Sigmoid colon (tissue), 7 donors: ENCODE data around the gene PCDHAC1. TPM values are rescaled to one million over a fixed set of nuclear protein-coding genes. Genes with fewer than 3 reads are reported as not detected.

ENCODE experiments used
- DNase-seq: peaks from one replicate; pipeline ENCODE4 v3.0.0-alpha.2; 2019
- H3K27ac ChIP-seq, 4 donors: fragments of 200-600 bp; sonication (generic); one replicate each; pipeline ENCODE4 v1.5.1; 2016 to 2019; ENCODE audit warnings: mild to moderate bottlenecking in 1 of 4
- H3K27me3 ChIP-seq, 3 donors: fragments of 200-600 bp; sonication (generic); one replicate each; pipeline ENCODE4 v1.5.1; 2019; ENCODE audit warnings: mild to moderate bottlenecking in 1 of 3
- H3K36me3 ChIP-seq, 4 donors: fragments of 200-600 bp; sonication (generic); one replicate each; pipeline ENCODE4 v1.5.1; 2016 to 2019
- H3K4me1 ChIP-seq, 4 donors: fragments of 200-600 bp; sonication (generic); one replicate each; pipeline ENCODE4 v1.5.1; 2017 to 2019
- H3K4me3 ChIP-seq, 4 donors: fragments of 200-600 bp; sonication (generic); one replicate each; pipeline ENCODE4 v1.5.1; 2017 to 2019; ENCODE audit warnings: mild to moderate bottlenecking in 2 of 4, moderate library complexity in 1 of 4
- H3K9me3 ChIP-seq, 4 donors: fragments of 200-600 bp in 3 of 4; sonication (generic) in 3 of 4; one replicate each; pipeline versions ENCODE4 v1.5.1 to v1.6.1; 2013 to 2019
- CTCF ChIP-seq, 4 experiments: fragments of 450-650 bp in 3 of 4; fragments of 200-600 bp in 1 of 4; IDR thresholded peaks; one replicate each; pipeline ENCODE4 v1.5.1; 2016 to 2019; ENCODE audit warnings: antibody characterized with exemption in 4 of 4, mild to moderate bottlenecking in 3 of 4, moderate library complexity in 2 of 4
- EP300 ChIP-seq, 4 donors: sonication (generic); formaldehyde crosslinking; IDR thresholded peaks; one replicate each; pipeline ENCODE4 v1.6.1; 2017; ENCODE audit warnings: antibody characterized with exemption in 4 of 4
- POLR2A ChIP-seq, 2 donors: fragments of 450-650 bp; IDR thresholded peaks; one replicate each; pipeline ENCODE4 v1.6.1; 2016; ENCODE audit warnings: antibody characterized with exemption in 2 of 2, mild to moderate bottlenecking in 2 of 2, moderate library complexity in 2 of 2
- POLR2AphosphoS5 ChIP-seq, 4 donors: sonication (generic); formaldehyde crosslinking; IDR thresholded peaks; one replicate each; pipeline ENCODE4 v1.6.1; 2017; ENCODE audit warnings: antibody characterized with exemption in 4 of 4
- WGBS, 2 donors: extraction: QIAGEN DNeasy Blood & Tissue Kit; methylation state at CpG; one replicate each; pipeline ENCODE4 v1.1.7; 2013; 5-methylcytosine and 5-hydroxymethylcytosine counted together
- intact Hi-C: fragments of 100-400 bp; cut with DNase I; formaldehyde crosslinking; loops from one replicate; pipeline ENCODE4 v1.15.1; 2023
- polyA plus RNA-seq, 3 donors: library from polyadenylated mRNA; stranded (reverse); fragments of 200-250 nt; gene quantifications; one replicate each; pipeline ENCODE4 v1.2.3, GENCODE V29; 2013
- total RNA-seq, 4 donors: library from RNA; depleted of rRNA; stranded (reverse); fragments of >200 nt; gene quantifications; one replicate each; pipeline ENCODE4 v1.1.0, GENCODE V29; 2016
- donor health status: healthy with polysubstance abuse.
- donor health status: Bipolar disorder and iron deficiency.
- donor health status: healthy.

PCDHAC1 gene
- total and polyA plus RNA-seq, 7 donors, result 0.34 to 1.7 (median 0.71) TPM; not detected in 2

- no peak for TF ChIP-seq POLR2A (IDR thresholded peaks at IDR 0.05)
- TF ChIP-seq EP300 (IDR thresholded peaks at IDR 0.05), result no peak
- TF ChIP-seq POLR2AphosphoS5 (IDR thresholded peaks at IDR 0.05), result no peak
- no peak for TF ChIP-seq CTCF (IDR thresholded peaks at IDR 0.05)
- H3K36me3 ChIP-seq, result no peaks in the 10 kb centered on the region
- no peak for DNase-seq
- H3K27me3 ChIP-seq, result peaks cover 0 to 15% (median 0%) of the 10 kb centered on the region in 3 donors
- WGBS, 2 donors, result 4 to 8% methylated on average over 9 of the region's 9 CpGs
- H3K27ac ChIP-seq, result peak overlapping the region; percentile 51 to 90 (median 60)
- peaks cover 0 to 18% (median 11%) of the 10 kb centered on the region in 4 donors for H3K4me1 ChIP-seq
- intact Hi-C loops, result loop anchor here (2.0 kb wide), 1 partner anchor 75 kb away; no protein-coding TSS in a partner anchor
- peak overlapping the region; percentile 40 to 67 (median 54) for H3K4me3 ChIP-seq
- H3K9me3 ChIP-seq, result no peaks in the 10 kb centered on the region
These were observed 39.8 kb downstream of the PCDHAC1 start for GRCh38 chr5:140965905-140966292.

GRCh38 chr5:140966293-140967225, 40.5 kb downstream of the PCDHAC1 start, which contains the start of gene PCDHAC2:
PCDHAC2 (plus strand) TSS chr5:140966476; CDS start chr5:140966767, 291 bp downstream.
- no peak for TF ChIP-seq EP300 (IDR thresholded peaks at IDR 0.05)
- TF ChIP-seq CTCF (IDR thresholded peaks at IDR 0.05), result no peak
- TF ChIP-seq POLR2A (IDR thresholded peaks at IDR 0.05), result no peak
- TF ChIP-seq POLR2AphosphoS5 (IDR thresholded peaks at IDR 0.05), result no peak
- WGBS, 2 donors, result 4 to 16% methylated on average over 80 of the region's 80 CpGs
- peak within 1 kb of the TSS; percentile 40 to 67 (median 54) for H3K4me3 ChIP-seq
- peaks cover 0 to 15% (median 0%) of the 10 kb centered on the region in 3 donors for H3K27me3 ChIP-seq
- H3K9me3 ChIP-seq, result no peaks in the 10 kb centered on the region
- H3K27ac ChIP-seq, result peak within 1 kb of the TSS; percentile 51 to 90 (median 60)
- peaks cover 0 to 18% (median 11%) of the 10 kb centered on the region in 4 donors for H3K4me1 ChIP-seq
- peak; percentile 71 for DNase-seq
- intact Hi-C loops, result loop anchor here (2.0 kb wide), 1 partner anchor 74 kb away; no protein-coding TSS in a partner anchor
- no peaks in the 10 kb centered on the region for H3K36me3 ChIP-seq

- TF ChIP-seq EP300 (IDR thresholded peaks at IDR 0.05) (no peak), POLR2A (IDR thresholded peaks at IDR 0.05) (no peak), POLR2AphosphoS5 (IDR thresholded peaks at IDR 0.05) (no peak), CTCF (IDR thresholded peaks at IDR 0.05) (no peak)
- Histone ChIP-seq H3K36me3 (no peaks in the 10 kb centered on the region), H3K4me1 (peaks cover 0 to 18% (median 11%) of the 10 kb centered on the region in 4 donors), H3K27ac (peak overlapping the region in 1 of 4 donors; percentile 90), H3K27me3 (peaks cover 0 to 15% (median 0%) of the 10 kb centered on the region in 3 donors), H3K4me3 (peak overlapping the region; percentile 40 to 67 (median 54)), H3K9me3 (no peaks in the 10 kb centered on the region)
- intact Hi-C loops, result loop anchor here (2.0 kb wide), 1 partner anchor 73 kb away; no protein-coding TSS in a partner anchor
- no peak for DNase-seq
- WGBS, 2 donors, result 31 to 46% methylated on average over 34 of the region's 34 CpGs
These were observed 41.3 kb downstream of the PCDHAC1 start for GRCh38 chr5:140967226-140967893.

- peaks cover 0 to 15% (median 0%) of the 10 kb centered on the region in 3 donors for H3K27me3 ChIP-seq
- no peak for TF ChIP-seq CTCF (IDR thresholded peaks at IDR 0.05)
- TF ChIP-seq POLR2AphosphoS5 (IDR thresholded peaks at IDR 0.05), result no peak
- TF ChIP-seq POLR2A (IDR thresholded peaks at IDR 0.05), result no peak
- TF ChIP-seq EP300 (IDR thresholded peaks at IDR 0.05), result no peak
- no peak overlapping the region for H3K27ac ChIP-seq
- no peak for DNase-seq
- H3K36me3 ChIP-seq, result no peaks in the 10 kb centered on the region
- H3K9me3 ChIP-seq, result no peaks in the 10 kb centered on the region
- H3K4me3 ChIP-seq, result no peak overlapping the region
- intact Hi-C loops, result no loop called here
- peaks cover 0 to 18% (median 11%) of the 10 kb centered on the region in 4 donors for H3K4me1 ChIP-seq
These were observed 43.8 kb downstream of the PCDHAC1 start for GRCh38 chr5:140969880-140970279.
